Hematopoietic multipotent progenitor cell treated with erythropoietin and hydrocortisone succinate and interleukin-3 and kit ligand, for 17 days (in vitro differentiated cells): ENCODE results near the gene AMIGO1.
"Not testable (repeated sequence)": the region's sequence is repeated elsewhere in the genome, so short reads cannot be mapped to it uniquely, and the experiment has no call there.

Source experiments
- DNase-seq: peaks from one replicate; pipeline ENCODE4 v3.0.0-alpha.2; 2015; ENCODE audit warnings: low spot score

The AMIGO1 gene

GRCh38 chr1:109483672-109484518 lies 25.6 kb downstream of the AMIGO1 start, which contains the start of gene ATXN7L2:
Gene ATXN7L2 (plus strand): TSS chr1:109483905. CDS start chr1:109483954, 49 bp downstream.
- DNase-seq: peak; percentile 87

DNA sequence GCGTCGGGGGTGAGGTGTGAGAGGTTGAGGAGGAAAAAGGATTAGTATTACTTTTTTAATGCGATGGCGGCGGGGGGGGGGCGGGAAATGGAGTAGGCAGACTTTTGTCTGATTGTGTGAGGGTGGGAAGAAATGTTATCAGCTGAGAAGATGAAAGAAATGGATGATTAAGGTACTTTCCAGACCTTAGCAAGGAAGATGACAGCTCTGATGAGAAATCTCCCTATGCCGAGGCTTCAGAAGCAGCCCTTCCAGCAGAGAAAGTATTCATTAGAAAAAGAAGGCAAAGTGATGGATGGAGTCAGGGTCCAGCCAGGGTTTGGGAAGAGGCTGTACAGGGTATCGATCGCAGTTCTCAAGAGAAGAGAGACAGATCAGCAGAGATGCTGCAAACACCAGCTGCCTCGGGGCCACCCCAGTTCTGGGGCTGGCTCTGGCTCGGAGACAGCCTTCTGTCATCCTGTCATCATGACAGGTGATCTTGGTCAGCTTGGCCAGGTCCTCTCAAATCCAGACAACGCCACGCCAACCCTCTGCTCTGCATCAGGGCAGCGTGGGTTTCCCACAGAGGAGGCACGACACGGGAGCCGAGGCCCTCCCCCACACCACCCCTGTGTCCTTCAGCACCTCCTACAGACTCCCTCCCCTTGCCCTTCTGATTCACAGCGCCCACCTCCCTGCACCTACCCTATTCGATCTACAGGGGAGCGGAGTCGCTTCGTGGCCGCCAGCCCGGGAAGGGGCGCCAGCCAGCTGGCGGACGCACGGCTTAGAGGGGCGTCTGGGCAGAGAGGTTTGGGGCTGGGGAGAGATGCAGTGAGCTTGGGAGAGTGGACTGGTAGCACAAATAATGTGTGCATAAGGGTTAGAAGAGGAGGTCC lies 26.5 kb downstream of the AMIGO1 start:
- no peak for DNase-seq

DNA sequence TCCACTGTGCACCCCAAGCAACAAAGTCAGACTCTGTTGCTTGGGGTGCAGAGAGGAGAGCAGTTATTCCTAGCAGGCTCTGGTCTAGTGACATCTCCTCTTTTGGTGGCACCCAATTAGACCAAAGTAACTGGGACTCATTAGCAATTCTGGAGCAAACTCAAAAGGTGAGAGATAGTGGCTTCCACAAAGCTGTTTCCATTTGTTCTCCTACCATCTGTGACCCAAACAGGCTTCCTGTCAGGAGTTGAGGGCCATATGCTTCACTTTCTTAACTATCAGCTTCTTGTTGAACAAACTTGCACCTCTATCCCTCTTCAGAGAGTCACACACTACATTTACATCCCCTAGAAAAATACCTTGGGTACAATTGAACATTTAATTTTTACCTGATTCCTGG lies 27.3 kb downstream of the AMIGO1 start:
- no peak for DNase-seq

DNA sequence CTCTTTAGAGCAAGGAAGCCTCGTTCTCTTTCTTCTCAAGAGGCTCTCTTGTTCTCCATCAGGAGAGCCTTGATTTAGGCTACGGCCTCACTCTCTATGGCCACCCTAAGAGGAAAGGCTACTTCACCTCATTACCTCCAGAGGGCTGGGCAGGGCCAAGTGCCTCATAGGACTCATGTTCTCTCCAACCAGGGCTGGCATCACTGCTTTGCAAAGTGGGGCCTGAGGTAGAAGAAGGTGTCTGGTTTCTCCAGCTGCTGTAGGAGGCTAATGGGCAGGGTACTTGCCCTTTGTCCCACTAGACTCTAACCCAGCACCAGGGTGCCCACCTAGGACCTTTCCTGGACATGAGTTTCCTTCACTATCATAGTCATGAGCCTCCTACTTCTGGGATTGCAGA lies 27.9 kb downstream of the AMIGO1 start:
- DNase-seq: no peak

DNA sequence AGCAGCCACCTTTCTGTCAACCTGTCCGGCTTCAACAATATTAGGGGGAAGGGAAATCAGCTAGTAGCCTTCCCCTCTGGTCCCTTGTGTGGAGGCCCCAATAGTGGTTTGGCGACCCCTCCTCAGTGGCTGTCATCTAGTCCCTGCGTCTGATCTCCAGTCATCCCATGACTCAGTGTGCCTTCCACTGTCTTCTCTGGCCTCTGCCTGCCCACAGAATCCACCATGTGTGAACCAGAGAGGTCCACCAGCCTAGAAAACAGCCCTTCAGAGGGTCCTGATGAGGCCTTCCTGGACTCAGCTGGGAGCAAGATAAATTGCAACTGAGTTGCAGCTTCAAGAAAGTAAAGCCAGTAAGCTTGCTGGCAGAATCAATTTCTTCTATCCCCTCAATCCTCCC lies 29.6 kb downstream of the AMIGO1 start:
- DNase-seq: no peak

- no peak for DNase-seq
These were observed 30.2 kb downstream of the AMIGO1 start for GRCh38 chr1:109479311-109479710.

DNA sequence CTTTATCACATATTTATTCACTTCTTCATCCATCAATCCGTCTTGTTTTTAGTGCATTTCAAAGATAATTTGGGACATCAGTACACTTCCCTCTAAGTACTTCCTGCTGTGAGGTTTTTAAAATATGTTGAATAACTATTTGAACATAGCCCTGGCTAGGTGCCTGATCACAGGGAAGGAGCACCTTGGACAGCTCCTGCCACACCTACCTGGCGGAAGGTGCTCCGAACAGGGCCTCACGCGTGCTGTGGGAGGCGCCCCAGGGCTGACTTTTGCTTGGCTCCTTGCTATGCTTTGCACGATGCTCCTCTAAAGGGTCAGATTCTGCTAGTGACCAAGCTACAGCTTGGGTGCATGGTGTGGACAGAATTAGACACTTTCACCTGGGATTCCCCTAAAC lies 30.7 kb downstream of the AMIGO1 start:
- DNase-seq: no peak

DNA sequence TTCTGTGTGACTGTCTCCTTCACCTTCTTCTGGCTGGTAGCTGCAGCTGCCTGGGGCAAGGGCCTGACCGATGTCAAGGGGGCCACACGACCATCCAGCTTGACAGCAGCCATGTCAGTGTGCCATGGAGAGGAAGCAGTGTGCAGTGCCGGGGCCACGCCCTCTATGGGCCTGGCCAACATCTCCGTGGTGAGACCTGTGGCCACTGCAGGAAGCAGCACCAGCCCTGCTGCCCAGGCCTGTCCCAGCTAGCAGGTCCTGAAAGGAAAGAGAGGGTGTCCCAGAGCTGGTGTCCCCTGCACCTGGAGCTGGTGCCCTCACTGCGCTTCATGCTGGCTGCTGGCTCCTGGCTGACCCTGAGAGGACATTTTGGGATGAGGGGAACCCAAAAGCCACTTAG lies 31.7 kb downstream of the AMIGO1 start:
- no peak for DNase-seq

DNA sequence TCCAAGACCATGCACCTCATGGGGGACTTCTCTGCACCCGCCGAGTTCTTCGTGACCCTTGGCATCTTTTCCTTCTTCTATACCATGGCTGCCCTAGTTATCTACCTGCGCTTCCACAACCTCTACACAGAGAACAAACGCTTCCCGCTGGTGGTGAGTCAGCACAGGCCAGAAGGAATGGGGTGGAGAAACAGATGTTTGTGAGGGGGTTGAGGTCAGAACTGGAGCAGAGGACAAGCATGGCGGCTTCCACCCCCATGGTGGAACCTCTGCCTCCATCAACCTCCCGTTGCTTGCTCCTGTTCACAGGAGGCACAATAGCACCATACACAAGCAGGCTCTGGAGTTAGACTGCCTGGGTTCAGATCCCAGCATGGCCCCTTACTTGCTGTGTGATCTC lies 32.7 kb downstream of the AMIGO1 start:
- no peak for DNase-seq

- no peak for DNase-seq
These were observed 34.3 kb downstream of the AMIGO1 start for GRCh38 chr1:109475261-109475660.

GRCh38 chr1:109474697-109475096 lies 34.8 kb downstream of the AMIGO1 start:
- no peak for DNase-seq

DNA sequence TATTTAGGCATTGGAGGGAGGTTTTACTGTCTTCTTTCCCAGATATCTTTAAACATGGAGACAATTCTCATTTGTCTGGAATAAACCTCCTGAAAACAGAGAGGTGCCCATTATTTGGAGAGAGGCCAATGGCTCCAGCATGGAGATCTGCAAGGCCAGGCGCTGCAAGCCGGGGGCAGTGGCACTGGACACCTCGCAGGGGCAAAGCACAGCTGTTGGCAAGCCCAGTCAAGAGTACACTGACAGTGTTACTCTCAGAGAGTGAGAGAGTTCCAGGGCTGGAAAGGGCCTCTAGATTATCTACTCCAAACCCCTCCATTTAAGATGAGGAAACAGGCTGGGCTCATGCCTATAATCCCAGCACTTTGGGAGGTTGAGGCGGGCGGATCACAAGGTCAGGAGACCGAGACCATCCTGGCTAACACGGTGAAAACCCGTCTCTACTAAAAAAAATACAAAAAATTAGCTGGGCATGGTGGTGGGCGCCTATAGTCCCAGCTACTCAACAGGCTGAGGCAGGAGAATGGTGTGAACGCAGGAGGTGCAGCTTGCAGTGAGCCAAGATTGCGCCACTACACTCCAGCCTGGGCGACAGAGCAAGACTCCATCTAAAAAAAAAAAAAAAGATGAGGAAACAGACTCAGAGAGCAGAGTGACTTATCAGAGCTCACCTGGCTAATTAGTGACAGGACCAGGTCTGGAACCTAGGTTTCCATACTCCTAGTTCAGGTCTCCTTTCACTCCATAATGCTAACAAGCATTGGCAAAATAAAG lies 36.1 kb downstream of the AMIGO1 start:
- DNase-seq: not testable (repeated sequence)

- DNase-seq: no peak
These were observed 36.7 kb downstream of the AMIGO1 start for GRCh38 chr1:109472779-109473178.

- no peak for DNase-seq
These were observed 39.3 kb downstream of the AMIGO1 start for GRCh38 chr1:109470245-109470644.

GRCh38 chr1:109468903-109469302 lies 40.6 kb downstream of the AMIGO1 start:
- DNase-seq: no peak

GRCh38 chr1:109468061-109468460 lies 41.5 kb downstream of the AMIGO1 start:
- no peak for DNase-seq

- DNase-seq: no peak
These were observed 42.2 kb downstream of the AMIGO1 start for GRCh38 chr1:109467301-109467777.

DNA sequence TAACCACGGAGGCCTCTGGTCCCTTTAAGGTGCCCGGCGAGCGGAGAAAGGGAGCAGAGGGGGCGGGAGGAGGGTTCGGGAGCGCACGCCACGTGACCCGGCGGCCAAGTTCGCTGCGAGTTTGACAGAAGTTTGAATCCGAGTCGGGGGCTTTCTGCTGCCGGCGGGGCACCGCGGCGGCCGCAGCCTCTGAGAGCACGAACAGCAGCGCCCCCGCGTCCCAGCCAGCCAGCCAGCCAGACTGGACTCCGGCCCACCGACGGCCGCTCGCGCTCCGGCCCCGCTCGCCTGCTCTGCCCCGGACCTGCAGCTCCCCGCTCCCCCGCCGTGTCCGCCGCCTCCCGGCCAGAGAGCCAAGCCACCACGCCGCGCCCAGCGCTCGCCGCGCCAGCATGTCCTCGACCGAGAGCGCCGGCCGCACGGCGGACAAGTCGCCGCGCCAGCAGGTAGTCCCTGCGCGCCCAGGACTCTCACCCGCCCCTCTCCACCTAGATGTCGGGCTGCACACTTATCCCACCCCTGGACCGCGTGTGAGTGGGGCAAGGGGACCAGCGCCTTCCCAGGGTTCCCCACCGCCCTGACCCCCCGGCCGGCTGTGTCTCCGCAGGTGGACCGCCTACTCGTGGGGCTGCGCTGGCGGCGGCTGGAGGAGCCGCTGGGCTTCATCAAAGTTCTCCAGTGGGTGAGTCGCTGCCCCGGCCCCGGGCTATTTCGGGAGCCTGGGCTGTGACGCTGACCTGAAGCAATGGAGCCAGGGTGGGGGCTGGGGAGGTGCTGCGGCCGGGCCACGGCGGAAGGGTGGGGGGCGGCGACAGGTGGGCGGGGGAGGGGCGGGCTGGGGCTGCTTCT lies 42.9 kb downstream of the AMIGO1 start, which contains the start of gene SYPL2:
Gene SYPL2, plus strand, starts transcription at position 95 of the 849 bp plus-strand sequence. Its CDS starts 298 bp downstream, at position 393.
- DNase-seq: no peak

DNA sequence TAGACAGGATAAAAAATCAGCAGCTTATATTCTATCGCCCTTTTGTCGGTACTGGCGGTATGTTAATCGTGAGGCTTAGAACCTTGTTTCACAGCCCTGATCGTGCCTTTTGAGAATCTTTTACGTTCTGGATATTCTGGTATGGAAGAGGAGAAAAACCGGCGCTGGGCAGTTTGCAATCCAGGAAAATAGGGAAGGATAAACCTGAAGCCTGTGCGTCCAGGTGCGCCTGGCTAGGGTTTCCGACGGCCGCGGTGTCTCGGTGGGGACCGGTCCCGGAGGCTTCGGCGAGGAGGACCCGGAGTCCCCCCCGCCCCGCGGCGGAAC lies 43.4 kb downstream of the AMIGO1 start:
- DNase-seq: no peak

DNA sequence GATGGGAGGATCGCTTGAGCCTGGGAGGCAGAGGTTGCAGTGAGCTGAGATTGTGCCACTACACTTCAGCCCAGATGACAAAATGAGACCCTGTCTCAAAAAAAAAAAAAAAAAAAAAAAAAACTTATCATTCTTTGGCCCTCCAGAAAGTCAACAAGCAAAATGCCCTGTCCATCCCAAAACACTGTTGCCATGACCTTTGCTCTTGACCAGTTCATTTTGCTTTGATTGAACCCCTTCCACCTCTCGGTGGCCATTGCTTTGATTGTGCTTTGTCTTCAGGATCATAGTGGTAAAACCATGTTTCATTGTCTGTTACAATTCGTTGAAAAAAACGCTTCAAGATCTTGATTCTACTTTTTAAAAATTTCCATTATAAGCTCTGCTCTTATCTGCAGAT lies 51.7 kb downstream of the AMIGO1 start:
- no peak for DNase-seq

DNA sequence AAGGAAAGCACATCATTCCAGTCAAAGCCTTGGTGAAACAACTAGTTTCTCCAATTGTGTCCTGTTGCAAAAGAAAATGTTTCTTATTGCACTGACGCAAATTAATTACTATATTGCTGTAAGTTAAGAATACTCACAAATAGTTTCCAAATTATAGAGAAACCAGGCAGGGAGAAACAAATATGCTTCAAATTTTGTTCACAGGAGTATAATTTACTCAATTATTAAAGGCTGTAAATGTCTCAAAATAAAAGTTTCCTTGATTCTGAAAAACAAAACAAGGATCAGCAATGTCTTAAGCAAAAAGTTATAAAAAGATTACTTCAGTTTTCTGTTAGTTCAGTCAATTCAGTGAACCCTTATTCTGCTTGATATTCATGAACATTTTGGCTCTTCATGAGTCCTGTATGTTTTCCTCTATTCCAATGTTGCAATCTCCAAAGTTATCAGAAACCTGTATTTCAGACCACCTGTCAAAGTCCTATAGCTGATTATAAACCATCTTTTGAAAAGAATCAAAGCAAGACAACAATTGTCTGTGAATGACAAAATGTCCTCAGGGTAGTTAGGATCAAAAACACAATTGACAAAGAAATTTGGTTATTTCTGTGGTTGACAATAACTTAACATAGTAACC lies 54.9 kb downstream of the AMIGO1 start:
- DNase-seq: no peak
